ENCODE measurements around the gene PRKCA. TPM values are rescaled to one million over a fixed set of nuclear protein-coding genes. Genes with fewer than 3 reads are reported as not detected.

The PRKCA gene
- total and polyA plus RNA-seq, 2 donors (not counting 3 experiments of a cell fraction or from before 2014, with no cell fraction given): 7.5 to 34.2 TPM

DNA sequence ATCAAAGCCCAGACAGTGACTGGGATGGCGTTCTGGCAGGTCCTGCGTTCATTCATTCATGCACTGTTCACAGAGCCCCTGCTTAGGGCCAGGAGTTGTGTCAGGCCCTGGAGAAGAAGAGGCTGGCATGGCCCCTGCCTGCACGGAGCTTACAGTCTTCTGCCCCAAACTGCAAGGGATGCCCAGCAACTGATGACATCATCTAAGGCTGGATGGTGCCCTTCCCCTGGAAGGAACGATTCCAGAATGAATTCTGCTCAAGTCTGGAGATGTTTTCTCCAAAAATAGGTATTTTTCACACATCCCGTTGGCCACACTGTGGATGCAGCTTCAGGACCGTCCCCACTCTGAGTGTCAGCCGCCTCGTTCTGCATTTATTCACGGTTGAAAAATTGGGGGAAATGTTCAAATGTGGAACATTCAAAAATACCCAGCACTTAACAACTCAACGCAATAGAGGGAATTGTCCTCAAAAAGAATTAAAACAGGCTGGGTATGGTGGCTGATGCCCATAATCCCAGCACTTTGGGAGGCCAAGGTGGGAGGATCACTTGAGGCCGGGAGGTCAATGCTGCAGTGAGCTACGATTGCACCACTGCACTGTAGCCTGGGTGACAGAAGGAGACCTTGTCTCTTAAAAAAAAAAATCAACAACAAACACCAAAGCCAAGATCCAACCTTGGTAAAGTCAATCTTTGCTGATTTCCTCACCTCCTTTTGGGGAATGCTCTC lies 508.7 kb downstream of the PRKCA start:
- Histone ChIP-seq H3K4me1 (ENCODE audit: control insufficient read depth, extremely low read depth, insufficient read depth, low read length) (no peaks in the 10 kb centered on the region), H2AFZ (ENCODE audit: low read depth, low read length) (no peak overlapping the region), H4K20me1 (replicated peaks; ENCODE audit: control insufficient read depth, extremely low read depth, insufficient read depth, low read length) (no peaks in the 10 kb centered on the region), H3K27ac (ENCODE audit: insufficient read depth, low read depth, low read length) (no peak overlapping the region), H3K9ac (replicated peaks; ENCODE audit: extremely low read depth, insufficient read depth, low read length) (no peak overlapping the region), H3K36me3 (ENCODE audit: control insufficient read depth in 2 of 2, extremely low read depth in 1 of 2, insufficient read depth in 2 of 2, low read length in 2 of 2) (no peaks in the 10 kb centered on the region), H3K4me2 (ENCODE audit: insufficient read depth, low read length) (no peak overlapping the region), H3K9me3 (replicated peaks; ENCODE audit: control insufficient read depth, insufficient read depth, low read length) (no peaks in the 10 kb centered on the region), H3K4me3 (replicated peaks in 1 of 3; ENCODE audit: insufficient read depth in 1 of 3, low read depth in 1 of 3, low read length in 3 of 3) (no peak overlapping the region), H3K79me2 (ENCODE audit: control insufficient read depth, insufficient read depth, low read length) (no peaks in the 10 kb centered on the region), H3K9me1 (replicated peaks; ENCODE audit: control insufficient read depth, extremely low read depth, insufficient read depth, low read length) (no peaks in the 10 kb centered on the region), H3K27me3 (ENCODE audit: control insufficient read depth in 2 of 2, insufficient read depth in 2 of 2, low read length in 2 of 2) (no peaks in the 10 kb centered on the region)
- DNase-seq (ENCODE audit: low read depth, low spot score) (no peak), FAIRE-seq (no peak)
- CTCF ChIA-PET: no interaction called here
- no TSS peak for BruUV-seq (replicated peaks)
- TF ChIP-seq, protein P1, sequence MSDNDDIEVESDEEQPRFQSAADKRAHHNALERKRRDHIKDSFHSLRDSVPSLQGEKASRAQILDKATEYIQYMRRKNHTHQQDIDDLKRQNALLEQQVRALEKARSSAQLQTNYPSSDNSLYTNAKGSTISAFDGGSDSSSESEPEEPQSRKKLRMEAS (IDR thresholded peaks at IDR 0.05; ENCODE audit: insufficient read depth, insufficient read length): no peak
- TF ChIP-seq EZH2 (IDR thresholded peaks at IDR 0.05; ENCODE audit: borderline replicate concordance, low read depth, low read length, severe bottlenecking) (no peak), GATA2 (IDR thresholded peaks at IDR 0.05; ENCODE audit: insufficient read depth, insufficient read length, low read depth, low read length) (no peak), MYC (IDR thresholded peaks at IDR 0.05; ENCODE audit: low read depth, low read length) (no peak), JUN (IDR thresholded peaks at IDR 0.05; ENCODE audit: borderline replicate concordance, insufficient read depth, insufficient read length, low read depth) (no peak), POLR2A (IDR thresholded peaks at IDR 0.05; ENCODE audit: low read depth, low read length) (no peak), POLR2AphosphoS5 (IDR thresholded peaks at IDR 0.05; ENCODE audit: insufficient read depth, low read depth, low read length) (no peak), FOS (IDR thresholded peaks at IDR 0.05; ENCODE audit: borderline replicate concordance, insufficient read depth, low read length) (no peak)
- TF ChIP-seq, protein P2, sequence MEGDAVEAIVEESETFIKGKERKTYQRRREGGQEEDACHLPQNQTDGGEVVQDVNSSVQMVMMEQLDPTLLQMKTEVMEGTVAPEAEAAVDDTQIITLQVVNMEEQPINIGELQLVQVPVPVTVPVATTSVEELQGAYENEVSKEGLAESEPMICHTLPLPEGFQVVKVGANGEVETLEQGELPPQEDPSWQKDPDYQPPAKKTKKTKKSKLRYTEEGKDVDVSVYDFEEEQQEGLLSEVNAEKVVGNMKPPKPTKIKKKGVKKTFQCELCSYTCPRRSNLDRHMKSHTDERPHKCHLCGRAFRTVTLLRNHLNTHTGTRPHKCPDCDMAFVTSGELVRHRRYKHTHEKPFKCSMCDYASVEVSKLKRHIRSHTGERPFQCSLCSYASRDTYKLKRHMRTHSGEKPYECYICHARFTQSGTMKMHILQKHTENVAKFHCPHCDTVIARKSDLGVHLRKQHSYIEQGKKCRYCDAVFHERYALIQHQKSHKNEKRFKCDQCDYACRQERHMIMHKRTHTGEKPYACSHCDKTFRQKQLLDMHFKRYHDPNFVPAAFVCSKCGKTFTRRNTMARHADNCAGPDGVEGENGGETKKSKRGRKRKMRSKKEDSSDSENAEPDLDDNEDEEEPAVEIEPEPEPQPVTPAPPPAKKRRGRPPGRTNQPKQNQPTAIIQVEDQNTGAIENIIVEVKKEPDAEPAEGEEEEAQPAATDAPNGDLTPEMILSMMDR (IDR thresholded peaks at IDR 0.05; ENCODE audit: extremely low read depth in 1 of 2, insufficient read depth in 1 of 2, low read depth in 1 of 2, low read length in 2 of 2): no peak
- dilution Hi-C loops (cut with MboI; ENCODE audit: extremely low pct_ligation_motif_present, low sequenced_read_pairs): no loop called here
- intact Hi-C loops (cut with micrococcal nuclease): no loop called here
- POLR2A ChIA-PET: no interaction called here

All from endothelial cell of umbilical vein (primary cell).